Measurements from ENCODE around the gene EFCAB6. TPM values are rescaled to one million over a fixed set of nuclear protein-coding genes. Genes with fewer than 3 reads are reported as not detected.

The EFCAB6 gene
- 1 to 10 TPM; 5.1 to 6.0 (median 5.7) TPM for polyA plus RNA-seq (ENCODE audit: insufficient read length in 4 of 4)

- peak; percentile 86 to 94 (median 91) for DNase-seq (ENCODE audit: low read depth in 4 of 4, low spot score in 2 of 4)
These were observed at the start of gene EFCAB6 for GRCh38 chr22:43812149-43812842. EFCAB6 (minus strand) TSS chr22:43812305; CDS start chr22:43782318, 29,987 bp downstream.

GRCh38 chr22:43861529-43861928 is 49.4 kb upstream of the EFCAB6 start:
- no peak for DNase-seq (ENCODE audit: low read depth in 4 of 4, low spot score in 2 of 4)

- no peak for DNase-seq (ENCODE audit: low read depth in 4 of 4, low spot score in 2 of 4)
These were observed 48.7 kb upstream of the EFCAB6 start for GRCh38 chr22:43860831-43861230.

GRCh38 chr22:43860126-43860525 is 48.0 kb upstream of the EFCAB6 start:
- DNase-seq (ENCODE audit: low read depth in 4 of 4, low spot score in 2 of 4): no peak

- no peak for DNase-seq (ENCODE audit: low read depth in 4 of 4, low spot score in 2 of 4)
These were observed 47.5 kb upstream of the EFCAB6 start for GRCh38 chr22:43859621-43860020.

- no peak for DNase-seq (ENCODE audit: low read depth in 4 of 4, low spot score in 2 of 4)
These were observed 47.1 kb upstream of the EFCAB6 start for GRCh38 chr22:43859176-43859575.

- no peak for DNase-seq (ENCODE audit: low read depth in 4 of 4, low spot score in 2 of 4)
These were observed 46.2 kb upstream of the EFCAB6 start for GRCh38 chr22:43858156-43858895.

GRCh38 chr22:43857367-43857766 is 45.3 kb upstream of the EFCAB6 start:
- no peak for DNase-seq (ENCODE audit: low read depth in 4 of 4, low spot score in 2 of 4)

GRCh38 chr22:43855431-43855830 is 43.3 kb upstream of the EFCAB6 start:
- DNase-seq (ENCODE audit: low read depth in 4 of 4, low spot score in 2 of 4): no peak

GRCh38 chr22:43854786-43855271 is 42.7 kb upstream of the EFCAB6 start:
- DNase-seq (ENCODE audit: low read depth in 4 of 4, low spot score in 2 of 4): no peak

GRCh38 chr22:43854121-43854785 is 42.1 kb upstream of the EFCAB6 start:
- DNase-seq (ENCODE audit: low read depth in 4 of 4, low spot score in 2 of 4): no peak

- no peak for DNase-seq (ENCODE audit: low read depth in 4 of 4, low spot score in 2 of 4)
These were observed 41.3 kb upstream of the EFCAB6 start for GRCh38 chr22:43853328-43853931.

- DNase-seq (ENCODE audit: low read depth in 4 of 4, low spot score in 2 of 4): no peak
These were observed 40.6 kb upstream of the EFCAB6 start for GRCh38 chr22:43852573-43853327.

GRCh38 chr22:43851979-43852307 is 39.8 kb upstream of the EFCAB6 start:
- DNase-seq (ENCODE audit: low read depth in 4 of 4, low spot score in 2 of 4): no peak

GRCh38 chr22:43851058-43851978 is 39.2 kb upstream of the EFCAB6 start:
- DNase-seq (ENCODE audit: low read depth in 4 of 4, low spot score in 2 of 4): no peak

- no peak for DNase-seq (ENCODE audit: low read depth in 4 of 4, low spot score in 2 of 4)
These were observed 38.4 kb upstream of the EFCAB6 start for GRCh38 chr22:43850529-43850928.

GRCh38 chr22:43849731-43850130 is 37.6 kb upstream of the EFCAB6 start:
- no peak for DNase-seq (ENCODE audit: low read depth in 4 of 4, low spot score in 2 of 4)

- DNase-seq (ENCODE audit: low read depth in 4 of 4, low spot score in 2 of 4): no peak
These were observed 36.5 kb upstream of the EFCAB6 start for GRCh38 chr22:43848366-43849171.
